GM19395 (cell line): ENCODE measurements around the gene ITIH1.
"Not testable (repeated sequence)": the region's sequence is repeated elsewhere in the genome, so short reads cannot be mapped to it uniquely, and the experiment has no call there.

Experiments
- ATAC-seq: cut with Tn5 transposase; IDR thresholded peaks from one replicate; pipeline ENCODE4 v1.9.1; 2021; ENCODE audit warnings: mild to moderate bottlenecking, moderate library complexity; ENCODE audit not compliant: unreplicated experiment

The ITIH1 gene

GRCh38 chr3:52774066-52774713, 3.2 kb upstream of the ITIH1 start:
- ATAC-seq, result no peak

DNA sequence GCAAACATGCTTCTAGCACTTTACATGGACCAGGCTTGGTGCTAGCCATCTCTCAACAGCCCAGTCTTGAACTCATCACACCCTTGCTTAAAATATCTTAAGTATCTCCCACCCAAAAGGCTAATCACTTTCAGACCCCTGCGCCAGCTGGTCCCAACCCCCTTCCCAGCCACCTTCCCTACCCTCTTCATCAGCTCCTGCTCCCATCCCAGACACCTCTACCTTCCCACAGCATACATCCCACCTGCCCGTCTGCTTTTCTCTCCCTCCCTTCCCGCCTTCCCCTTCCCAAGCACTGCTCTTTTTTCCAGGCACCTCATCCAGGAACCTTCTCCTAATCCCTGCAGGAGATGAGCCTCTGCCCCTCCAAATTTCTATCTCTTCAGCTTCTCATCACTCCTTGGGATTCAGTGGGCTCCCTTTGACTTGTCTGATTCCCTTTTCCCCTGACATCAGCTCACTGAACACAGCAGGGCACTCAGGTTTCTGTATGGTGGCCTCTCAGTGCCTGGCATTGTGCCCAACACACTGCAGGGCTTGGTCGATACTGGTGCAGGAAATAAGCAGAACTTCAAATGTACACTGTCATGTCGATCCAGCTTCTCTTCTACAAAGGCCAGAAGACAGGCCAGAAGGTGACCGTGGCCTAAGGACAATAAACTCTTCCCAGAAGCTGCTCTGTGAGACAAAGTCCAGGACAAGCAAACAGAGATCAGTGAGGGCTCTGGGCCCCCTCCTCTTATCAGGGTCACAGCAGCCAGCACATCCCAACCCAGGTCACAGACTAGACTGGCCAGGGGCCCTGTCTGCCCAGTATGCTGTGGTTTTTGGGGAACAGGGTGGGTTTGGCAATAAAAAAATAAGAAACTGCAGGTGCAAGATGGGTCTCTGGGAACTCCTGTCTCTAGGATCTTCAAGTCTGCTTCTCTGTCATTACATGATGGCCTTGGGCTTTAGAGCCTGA, 2.2 kb upstream of the ITIH1 start:
- no peak for ATAC-seq

DNA sequence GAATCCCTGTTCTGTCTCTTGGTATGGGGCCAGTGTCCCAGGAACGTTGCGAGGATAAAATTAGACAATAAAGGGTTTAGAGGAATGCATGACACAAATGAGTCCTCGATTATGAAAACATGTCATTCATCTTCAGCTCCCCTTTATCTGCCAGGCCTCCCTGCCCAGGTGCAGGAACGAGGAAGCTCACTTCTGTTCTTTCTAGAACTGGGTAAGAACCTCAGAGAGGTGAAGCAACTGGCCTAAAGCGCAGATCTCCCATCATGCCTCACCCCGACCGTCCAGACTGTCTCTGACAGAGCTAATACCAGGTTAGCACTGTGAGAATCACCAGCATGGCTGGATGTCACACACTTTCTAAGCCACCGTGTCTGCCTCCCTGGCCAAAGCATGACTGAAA, 1.5 kb upstream of the ITIH1 start:
- ATAC-seq, result no peak

GRCh38 chr3:52776486-52776885, 913 bp upstream of the ITIH1 start:
- not testable (repeated sequence) for ATAC-seq

- no peak for ATAC-seq
Measured at GRCh38 chr3:52777959-52778805, 783 bp downstream of the ITIH1 start.

- ATAC-seq, result no peak
Measured at GRCh38 chr3:52779011-52779836, 1.8 kb downstream of the ITIH1 start.

DNA sequence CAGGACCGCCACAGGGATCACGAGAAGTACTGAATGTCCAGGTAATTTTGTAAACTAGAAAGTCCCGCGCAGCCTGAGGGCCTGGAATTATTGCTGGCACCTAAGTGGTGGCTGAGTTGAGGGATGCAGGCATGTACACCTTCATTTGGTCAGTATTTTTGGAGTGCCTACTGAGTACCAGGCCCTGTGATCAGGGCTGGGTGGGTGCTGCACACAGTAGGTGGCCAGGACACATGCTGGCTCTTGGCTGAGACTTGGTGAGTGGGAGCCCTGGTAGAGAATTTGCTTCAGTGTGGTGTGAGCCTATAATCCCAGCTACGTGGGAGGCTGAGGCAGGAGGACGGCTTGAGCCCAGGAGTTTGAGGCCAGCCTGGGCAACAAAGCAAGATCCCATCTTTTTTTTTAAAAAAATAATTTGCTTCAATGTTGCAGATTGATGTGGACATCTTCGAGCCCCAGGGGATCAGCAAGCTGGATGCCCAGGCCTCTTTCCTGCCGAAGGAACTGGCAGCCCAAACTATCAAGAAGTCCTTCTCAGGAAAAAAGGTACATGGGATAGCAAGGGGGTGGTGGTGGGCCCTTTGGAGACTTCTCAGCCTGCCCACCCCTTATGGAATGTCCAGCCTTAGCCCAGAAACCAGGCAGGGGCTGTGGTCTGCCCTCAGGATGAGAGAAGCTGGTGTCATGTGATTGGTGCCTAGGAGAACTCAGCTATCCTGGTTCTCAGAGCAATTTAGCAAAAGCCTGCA, 2.6 kb downstream of the ITIH1 start:
- no peak for ATAC-seq

DNA sequence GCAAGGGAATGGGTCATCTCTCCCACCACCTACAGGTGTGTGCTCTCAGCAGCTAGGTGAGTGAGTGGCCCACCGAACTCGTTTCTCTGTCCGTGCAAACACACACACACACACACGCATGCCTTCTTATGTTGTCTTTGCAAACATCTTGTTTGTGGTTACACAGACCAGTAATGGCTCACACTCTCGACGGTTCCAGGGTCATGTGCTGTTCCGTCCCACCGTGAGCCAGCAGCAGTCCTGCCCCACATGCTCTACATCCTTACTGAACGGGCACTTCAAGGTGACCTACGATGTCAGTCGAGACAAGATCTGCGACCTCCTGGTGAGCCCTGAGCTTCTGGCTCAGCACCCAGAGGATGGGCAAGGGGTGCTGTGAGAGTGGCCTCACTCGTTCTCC, 4.3 kb downstream of the ITIH1 start:
- ATAC-seq, result no peak

DNA sequence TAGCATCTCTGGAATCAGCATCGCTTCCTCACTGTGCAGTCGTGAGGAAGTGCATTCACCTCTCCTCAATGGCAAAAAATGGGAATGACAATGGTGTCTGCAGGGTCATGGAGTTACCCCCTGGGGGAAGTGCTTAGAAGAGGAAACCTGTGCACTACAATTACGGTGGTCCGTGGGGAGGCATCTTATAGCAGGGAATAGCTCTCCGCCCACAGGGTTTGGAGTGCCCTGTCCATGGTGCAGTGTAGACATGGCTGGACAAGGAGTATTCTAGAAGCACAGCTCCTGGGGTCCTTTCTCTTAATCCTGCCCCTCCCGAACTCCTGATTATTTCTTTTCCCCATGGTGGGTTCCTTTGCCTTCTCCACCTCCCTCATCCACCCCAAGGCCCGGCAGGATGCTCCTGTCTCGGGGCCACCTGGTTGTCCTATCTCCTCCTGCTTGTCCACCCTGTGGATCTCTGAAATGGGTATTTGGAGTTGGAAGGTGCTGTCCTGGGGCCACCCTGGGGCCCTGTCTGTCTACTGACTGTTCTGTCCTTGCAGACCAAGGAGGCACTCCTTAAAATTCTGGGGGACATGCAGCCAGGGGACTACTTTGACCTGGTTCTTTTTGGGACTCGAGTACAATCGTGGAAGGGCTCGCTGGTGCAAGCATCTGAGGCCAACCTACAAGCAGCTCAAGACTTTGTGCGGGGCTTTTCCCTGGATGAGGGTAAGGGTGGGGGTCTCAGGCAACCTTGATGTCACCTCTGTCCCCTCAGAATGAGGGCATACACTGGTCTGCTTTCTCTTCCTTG, 5.2 kb downstream of the ITIH1 start:
- ATAC-seq, result no peak

DNA sequence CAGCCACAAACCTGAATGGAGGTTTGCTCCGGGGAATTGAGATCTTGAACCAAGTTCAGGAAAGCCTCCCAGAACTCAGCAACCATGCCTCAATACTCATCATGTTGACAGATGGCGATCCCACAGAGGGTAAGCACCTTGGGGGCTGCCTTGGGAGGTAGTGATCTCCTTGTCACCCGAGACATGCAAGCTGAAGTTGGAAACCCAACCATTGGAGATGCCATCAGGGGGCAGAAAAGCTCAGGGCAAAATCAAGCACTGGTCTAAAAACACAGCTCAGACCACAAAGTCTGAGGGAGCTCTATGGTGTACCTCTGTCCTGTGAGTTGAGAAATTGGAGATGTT, 5.8 kb downstream of the ITIH1 start:
- no peak for ATAC-seq

DNA sequence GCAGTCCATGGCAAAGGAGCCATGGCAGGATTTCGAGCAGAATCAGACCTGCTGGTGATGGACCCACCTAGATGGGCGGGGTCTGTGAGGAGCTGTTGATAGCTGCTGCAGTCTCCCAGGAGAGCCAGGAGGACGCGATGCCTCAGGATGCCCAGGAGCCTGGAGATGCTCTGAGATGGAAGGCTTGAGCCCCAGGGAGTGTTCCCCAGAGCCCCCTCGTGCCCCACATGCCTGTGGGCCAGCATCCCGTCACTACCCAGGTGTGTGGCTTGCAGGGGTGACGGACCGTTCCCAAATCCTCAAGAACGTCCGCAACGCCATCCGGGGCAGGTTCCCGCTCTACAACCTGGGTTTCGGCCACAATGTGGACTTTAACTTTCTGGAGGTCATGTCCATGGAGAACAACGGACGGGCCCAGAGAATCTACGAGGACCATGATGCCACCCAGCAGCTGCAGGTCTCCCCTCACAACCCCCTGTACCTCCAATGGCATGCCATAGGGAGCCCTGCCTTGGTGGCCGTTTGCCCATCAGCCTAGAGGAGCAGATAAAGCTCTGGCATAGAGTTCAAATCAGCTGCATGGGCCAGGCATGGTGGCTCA, 6.7 kb downstream of the ITIH1 start:
- ATAC-seq, result no peak

- no peak for ATAC-seq
Measured at GRCh38 chr3:52784931-52785590, 7.7 kb downstream of the ITIH1 start.

- ATAC-seq, result no peak
Measured at GRCh38 chr3:52786330-52787215, 9.2 kb downstream of the ITIH1 start.

- no peak for ATAC-seq
Measured at GRCh38 chr3:52787246-52787645, 9.8 kb downstream of the ITIH1 start.

- ATAC-seq, result no peak
Measured at GRCh38 chr3:52787672-52788625, 10.6 kb downstream of the ITIH1 start.
